Cardiac fibroblast (primary cell): ENCODE results near the gene DCPS.
A peak's percentile ranks its signal among the peaks of the same experiment; 100 is the strongest.
"Not testable (repeated sequence)": the region's sequence is repeated elsewhere in the genome, so short reads cannot be mapped to it uniquely, and the experiment has no call there.

Experiments
- DNase-seq, 2 donors: peaks; one replicate each; pipeline versions ENCODE4 v3.0.0 to v3.0.0-alpha.2; 2010; ENCODE audit warnings: low read depth in 2 of 2
- H3K4me3 ChIP-seq, 2 donors: replicated peaks in 1 of 2; 1 replicate in 1 of 2; 2 replicates in 1 of 2; pipeline ENCODE4 v1.5.1; 2011; ENCODE audit warnings: low read depth in 2 of 2, low read length in 2 of 2, mild to moderate bottlenecking in 2 of 2, moderate library complexity in 1 of 2
- TF ChIP-seq, protein P1 (sequence below): IDR thresholded peaks from one replicate; pipeline ENCODE4 v1.5.1; 2011; ENCODE audit warnings: low read depth, mild to moderate bottlenecking, low read length, inconsistent platforms

The DCPS gene

GRCh38 chr11:126370016-126370415, 66.2 kb downstream of the DCPS start:
- TF ChIP-seq, protein P1, sequence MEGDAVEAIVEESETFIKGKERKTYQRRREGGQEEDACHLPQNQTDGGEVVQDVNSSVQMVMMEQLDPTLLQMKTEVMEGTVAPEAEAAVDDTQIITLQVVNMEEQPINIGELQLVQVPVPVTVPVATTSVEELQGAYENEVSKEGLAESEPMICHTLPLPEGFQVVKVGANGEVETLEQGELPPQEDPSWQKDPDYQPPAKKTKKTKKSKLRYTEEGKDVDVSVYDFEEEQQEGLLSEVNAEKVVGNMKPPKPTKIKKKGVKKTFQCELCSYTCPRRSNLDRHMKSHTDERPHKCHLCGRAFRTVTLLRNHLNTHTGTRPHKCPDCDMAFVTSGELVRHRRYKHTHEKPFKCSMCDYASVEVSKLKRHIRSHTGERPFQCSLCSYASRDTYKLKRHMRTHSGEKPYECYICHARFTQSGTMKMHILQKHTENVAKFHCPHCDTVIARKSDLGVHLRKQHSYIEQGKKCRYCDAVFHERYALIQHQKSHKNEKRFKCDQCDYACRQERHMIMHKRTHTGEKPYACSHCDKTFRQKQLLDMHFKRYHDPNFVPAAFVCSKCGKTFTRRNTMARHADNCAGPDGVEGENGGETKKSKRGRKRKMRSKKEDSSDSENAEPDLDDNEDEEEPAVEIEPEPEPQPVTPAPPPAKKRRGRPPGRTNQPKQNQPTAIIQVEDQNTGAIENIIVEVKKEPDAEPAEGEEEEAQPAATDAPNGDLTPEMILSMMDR, result no peak
- DNase-seq, result peak in 1 of 2 donors; percentile 67
- H3K4me3 ChIP-seq, result no peak overlapping the region

GRCh38 chr11:126371595-126371994, 67.7 kb downstream of the DCPS start:
- TF ChIP-seq, protein P1, result no peak
- H3K4me3 ChIP-seq, result no peak overlapping the region

DNA sequence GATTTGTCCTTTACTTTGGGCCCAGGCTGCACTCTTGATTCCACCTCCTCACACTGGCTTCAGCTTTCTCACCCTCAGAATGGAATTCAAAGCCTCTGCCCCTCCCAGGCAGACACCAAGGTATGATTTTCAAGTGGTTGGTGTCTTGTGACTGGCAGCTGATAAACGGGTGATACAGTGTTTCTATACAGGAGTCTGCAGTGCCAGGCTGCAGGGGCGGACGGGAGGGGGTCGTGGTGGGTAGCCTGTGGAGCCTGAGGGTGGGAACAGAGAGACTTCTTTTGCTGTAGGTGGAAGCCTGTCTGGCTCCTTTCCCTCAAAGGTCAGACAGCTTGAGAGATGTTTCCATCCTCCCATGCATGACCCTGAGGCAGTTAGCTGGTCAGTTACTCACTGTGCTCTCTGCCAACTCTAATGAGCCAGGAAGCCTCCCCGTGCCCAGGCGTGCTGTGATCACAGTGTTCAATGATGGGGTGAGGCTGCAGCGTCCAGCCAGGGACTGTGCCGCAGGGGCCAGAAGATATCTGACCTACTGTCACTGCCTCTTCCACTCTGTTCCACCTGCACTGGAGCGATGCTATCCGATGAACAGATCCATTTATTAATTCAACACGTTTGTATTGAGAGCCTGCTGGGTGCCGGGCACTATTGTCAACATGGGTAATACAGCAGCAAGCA, 69.7 kb downstream of the DCPS start:
- not testable (repeated sequence) for H3K4me3 ChIP-seq, DNase-seq

More at GRCh38 chr11:126371595-126371994, 67.7 kb downstream of the DCPS start:
- DNase-seq, result no peak

DNA sequence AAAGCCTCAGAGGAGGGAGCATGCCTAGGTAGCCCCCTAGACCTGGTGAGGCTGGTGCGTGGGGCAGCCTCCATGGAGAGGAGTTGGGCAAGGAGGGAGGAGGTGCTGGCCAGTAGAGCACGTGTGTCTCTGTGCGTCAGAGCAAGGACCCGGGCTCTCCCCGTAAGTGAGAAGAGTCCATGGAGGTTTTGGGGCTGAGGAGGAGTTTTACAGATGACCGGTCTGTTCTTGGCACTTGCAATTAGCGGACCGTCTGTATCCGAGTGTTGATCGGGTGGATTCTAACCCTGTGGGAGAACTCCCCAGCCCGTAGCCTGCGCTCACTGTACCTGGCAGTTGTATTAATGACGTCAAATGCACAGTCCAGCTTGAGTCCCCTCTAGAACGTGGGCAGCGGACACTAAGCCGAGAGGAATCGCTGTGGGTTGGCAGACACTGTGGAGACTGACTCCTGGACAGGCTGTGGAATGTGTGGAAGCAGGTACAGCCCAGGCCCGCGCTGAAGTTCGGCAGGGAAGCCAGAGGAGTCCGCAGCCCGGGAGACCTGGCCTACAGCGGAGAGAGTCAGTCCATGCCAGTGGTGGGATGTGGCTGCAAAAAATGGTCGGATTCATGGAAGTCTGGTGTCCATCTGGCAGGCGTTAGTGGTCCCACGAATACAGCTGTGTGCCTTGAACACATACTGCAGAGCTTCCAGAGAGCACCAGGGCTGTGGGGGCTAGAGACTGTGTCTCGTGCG, 70.9 kb downstream of the DCPS start:
- not testable (repeated sequence) for H3K4me3 ChIP-seq, DNase-seq

DNA sequence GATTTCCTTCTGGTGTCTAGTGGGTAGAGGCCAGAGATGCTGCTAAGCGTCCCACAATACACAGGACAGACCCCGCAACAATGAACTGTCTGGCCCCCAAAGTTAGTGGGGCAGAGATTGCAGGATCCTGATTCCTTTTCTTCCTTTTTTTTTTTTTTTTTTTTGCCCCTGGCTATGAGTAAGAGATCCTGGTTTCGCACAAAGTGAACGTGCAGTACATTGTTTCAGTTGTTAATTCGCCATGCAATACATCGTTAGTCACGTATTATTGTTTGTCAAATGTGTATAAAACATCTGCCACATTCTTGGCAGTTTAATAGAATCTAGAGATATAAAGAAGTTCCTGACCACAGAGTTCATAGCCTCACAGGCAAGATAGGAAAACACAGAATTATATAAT, 71.9 kb downstream of the DCPS start:
- TF ChIP-seq, protein P1, result no peak
- no peak overlapping the region for H3K4me3 ChIP-seq
- peak; percentile 73 to 84 for DNase-seq

- DNase-seq, result peak; percentile 55 to 90
- TF ChIP-seq, protein P1, result no peak
- H3K4me3 ChIP-seq, result no peak overlapping the region
Measured at GRCh38 chr11:126378763-126379162, 74.9 kb downstream of the DCPS start.

GRCh38 chr11:126380909-126381308, 77.0 kb downstream of the DCPS start:
- DNase-seq, result no peak
- TF ChIP-seq, protein P1, result no peak
- no peak overlapping the region for H3K4me3 ChIP-seq

- not testable (repeated sequence) for H3K4me3 ChIP-seq, DNase-seq
Measured at GRCh38 chr11:126381960-126382359, 78.1 kb downstream of the DCPS start.

GRCh38 chr11:126382641-126383040, 78.8 kb downstream of the DCPS start:
- not testable (repeated sequence) for DNase-seq, H3K4me3 ChIP-seq
